ENCODE measurements around the gene GDF2.

GRCh38 chr10:47344996-47345870, 23.0 kb downstream of the GDF2 start:
- TF ChIP-seq CTCF (conservative IDR thresholded peaks at IDR 0.05; ENCODE audit: low read depth, low read length) (no peak), BHLHE40 (IDR thresholded peaks at IDR 0.05; ENCODE audit: low read depth, low read length) (no peak), POLR2A (IDR thresholded peaks at IDR 0.05; ENCODE audit: low read depth, low read length) (no peak), MAFK (IDR thresholded peaks at IDR 0.05; ENCODE audit: low read depth, low read length) (no peak), MAZ (IDR thresholded peaks at IDR 0.05; ENCODE audit: borderline replicate concordance, low read depth, low read length) (no peak), SMC3 (IDR thresholded peaks at IDR 0.05; ENCODE audit: low read depth, low read length) (no peak), RCOR1 (IDR thresholded peaks at IDR 0.05; ENCODE audit: insufficient replicate concordance, low read length) (no peak), CEBPB (IDR thresholded peaks at IDR 0.05; ENCODE audit: low read depth, low read length) (no peak), MXI1 (IDR thresholded peaks at IDR 0.05; ENCODE audit: borderline replicate concordance, low read depth, low read length) (no peak), FOS (IDR thresholded peaks at IDR 0.05; ENCODE audit: low read depth, low read length) (no peak), RFX5 (IDR thresholded peaks at IDR 0.05; ENCODE audit: low read depth, low read length) (no peak), USF2 (IDR thresholded peaks at IDR 0.05; ENCODE audit: low read depth, low read length) (no peak)
